NT2/D1 (cell line): ENCODE data around the gene CCDC83.

Experiments
- SUZ12 ChIP-seq: IDR thresholded peaks from 2 replicates; pipeline ENCODE4 v1.6.1; 2011; ENCODE audit not compliant: insufficient read length, insufficient read depth; ENCODE audit errors: extremely low read depth
- YY1 ChIP-seq: IDR thresholded peaks from 2 replicates; pipeline ENCODE4 v1.6.1; 2011; ENCODE audit not compliant: insufficient read length, insufficient read depth

DNA sequence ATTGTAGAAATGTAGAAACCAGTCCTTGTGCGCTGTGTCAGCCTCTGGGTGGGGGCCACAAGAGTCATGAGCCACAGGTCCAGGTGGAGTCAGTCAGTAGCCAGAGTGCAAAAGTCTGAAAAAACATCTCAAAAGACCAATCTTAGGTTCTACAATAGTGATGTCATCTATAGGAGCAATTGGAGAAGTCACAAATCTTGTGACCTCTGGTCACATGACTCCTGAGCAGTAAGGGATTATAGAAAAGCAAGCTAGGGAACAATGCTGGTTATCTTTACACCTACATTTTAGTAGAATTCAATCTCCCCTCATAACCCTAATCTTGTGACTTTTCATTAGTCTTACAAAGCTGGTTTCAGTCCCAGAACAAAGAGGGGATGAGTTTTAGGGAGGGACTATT, 82.7 kb downstream of the CCDC83 start:
- no peak for TF ChIP-seq YY1
- TF ChIP-seq SUZ12: no peak
